HCT116 (cell line): Measurements from ENCODE around the gene GLDC.

Experiments
- CEBPB ChIP-seq: IDR thresholded peaks from 2 replicates; pipeline ENCODE4 v1.6.1; 2012; ENCODE audit warnings: low read depth
- EGR1 ChIP-seq: IDR thresholded peaks from 2 replicates; pipeline ENCODE4 v1.6.1; 2012; ENCODE audit warnings: low read depth
- EZH2phosphoT487 ChIP-seq: fragments of 200-600 bp; IDR thresholded peaks from 2 replicates; pipeline ENCODE4 v1.6.1; 2018; ENCODE audit warnings: antibody characterized with exemption, borderline replicate concordance
- POLR2A ChIP-seq: IDR thresholded peaks from 2 replicates; pipeline ENCODE4 v1.7.0; 2011; ENCODE audit warnings: borderline replicate concordance; ENCODE audit not compliant: insufficient read depth, insufficient read length; ENCODE audit errors: extremely low read depth
- POLR2AphosphoS5 ChIP-seq: IDR thresholded peaks from 2 replicates; pipeline ENCODE4 v1.6.1; 2011; ENCODE audit warnings: mild to moderate bottlenecking, low read depth, low read length, moderate library complexity
- TF ChIP-seq, protein P1 (sequence below), 3 experiments: fragments of 200-600 bp in 1 of 3; sonication (generic) in 1 of 3; IDR thresholded peaks in 2 of 3; conservative IDR thresholded peaks in 1 of 3; 2 replicates each; pipeline ENCODE4 v1.5.1; 2012 to 2017; ENCODE audit warnings: low read depth in 2 of 3, low read length in 2 of 3, antibody characterized with exemption in 1 of 3, borderline replicate concordance in 1 of 3, control low read depth in 1 of 3, mild to moderate bottlenecking in 1 of 3, mixed read lengths in 1 of 3, mixed run types in 1 of 3, moderate library complexity in 1 of 3; ENCODE audit not compliant: insufficient read depth in 1 of 3
- TF ChIP-seq, protein P2 (sequence below): IDR thresholded peaks from 2 replicates; pipeline ENCODE4 v1.6.1; 2012; ENCODE audit warnings: low read depth
- TF ChIP-seq, protein P3 (sequence below): IDR thresholded peaks from 2 replicates; pipeline ENCODE4 v1.6.1; 2012

DNA sequence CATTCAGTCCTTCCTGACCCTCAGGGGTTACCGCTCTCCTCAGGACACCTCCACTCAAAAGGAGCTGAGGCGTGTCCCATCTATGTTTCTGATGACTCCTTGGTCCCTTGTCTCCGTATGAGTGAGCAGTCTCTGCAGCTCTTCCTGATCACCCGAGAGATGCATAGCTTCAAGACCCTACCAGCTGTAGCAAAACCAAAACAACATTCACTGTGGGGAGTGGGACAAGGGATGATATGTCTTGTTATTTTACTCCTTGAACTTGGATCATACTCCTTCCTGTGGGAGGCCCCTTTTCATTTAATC, 14.4 kb downstream of the GLDC start:
- TF ChIP-seq, protein P1, sequence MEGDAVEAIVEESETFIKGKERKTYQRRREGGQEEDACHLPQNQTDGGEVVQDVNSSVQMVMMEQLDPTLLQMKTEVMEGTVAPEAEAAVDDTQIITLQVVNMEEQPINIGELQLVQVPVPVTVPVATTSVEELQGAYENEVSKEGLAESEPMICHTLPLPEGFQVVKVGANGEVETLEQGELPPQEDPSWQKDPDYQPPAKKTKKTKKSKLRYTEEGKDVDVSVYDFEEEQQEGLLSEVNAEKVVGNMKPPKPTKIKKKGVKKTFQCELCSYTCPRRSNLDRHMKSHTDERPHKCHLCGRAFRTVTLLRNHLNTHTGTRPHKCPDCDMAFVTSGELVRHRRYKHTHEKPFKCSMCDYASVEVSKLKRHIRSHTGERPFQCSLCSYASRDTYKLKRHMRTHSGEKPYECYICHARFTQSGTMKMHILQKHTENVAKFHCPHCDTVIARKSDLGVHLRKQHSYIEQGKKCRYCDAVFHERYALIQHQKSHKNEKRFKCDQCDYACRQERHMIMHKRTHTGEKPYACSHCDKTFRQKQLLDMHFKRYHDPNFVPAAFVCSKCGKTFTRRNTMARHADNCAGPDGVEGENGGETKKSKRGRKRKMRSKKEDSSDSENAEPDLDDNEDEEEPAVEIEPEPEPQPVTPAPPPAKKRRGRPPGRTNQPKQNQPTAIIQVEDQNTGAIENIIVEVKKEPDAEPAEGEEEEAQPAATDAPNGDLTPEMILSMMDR (IDR thresholded peaks at IDR 0.05 in 2 of 3, conservative IDR thresholded peaks at IDR 0.05 in 1 of 3; ENCODE audit: borderline replicate concordance in 1 of 3, insufficient read depth in 1 of 3, low read depth in 2 of 3, low read length in 2 of 3) = no peak
- TF ChIP-seq CEBPB (no peak), EZH2phosphoT487 (no peak), POLR2A (no peak), POLR2AphosphoS5 (no peak), EGR1 (no peak)
- TF ChIP-seq, protein P2, sequence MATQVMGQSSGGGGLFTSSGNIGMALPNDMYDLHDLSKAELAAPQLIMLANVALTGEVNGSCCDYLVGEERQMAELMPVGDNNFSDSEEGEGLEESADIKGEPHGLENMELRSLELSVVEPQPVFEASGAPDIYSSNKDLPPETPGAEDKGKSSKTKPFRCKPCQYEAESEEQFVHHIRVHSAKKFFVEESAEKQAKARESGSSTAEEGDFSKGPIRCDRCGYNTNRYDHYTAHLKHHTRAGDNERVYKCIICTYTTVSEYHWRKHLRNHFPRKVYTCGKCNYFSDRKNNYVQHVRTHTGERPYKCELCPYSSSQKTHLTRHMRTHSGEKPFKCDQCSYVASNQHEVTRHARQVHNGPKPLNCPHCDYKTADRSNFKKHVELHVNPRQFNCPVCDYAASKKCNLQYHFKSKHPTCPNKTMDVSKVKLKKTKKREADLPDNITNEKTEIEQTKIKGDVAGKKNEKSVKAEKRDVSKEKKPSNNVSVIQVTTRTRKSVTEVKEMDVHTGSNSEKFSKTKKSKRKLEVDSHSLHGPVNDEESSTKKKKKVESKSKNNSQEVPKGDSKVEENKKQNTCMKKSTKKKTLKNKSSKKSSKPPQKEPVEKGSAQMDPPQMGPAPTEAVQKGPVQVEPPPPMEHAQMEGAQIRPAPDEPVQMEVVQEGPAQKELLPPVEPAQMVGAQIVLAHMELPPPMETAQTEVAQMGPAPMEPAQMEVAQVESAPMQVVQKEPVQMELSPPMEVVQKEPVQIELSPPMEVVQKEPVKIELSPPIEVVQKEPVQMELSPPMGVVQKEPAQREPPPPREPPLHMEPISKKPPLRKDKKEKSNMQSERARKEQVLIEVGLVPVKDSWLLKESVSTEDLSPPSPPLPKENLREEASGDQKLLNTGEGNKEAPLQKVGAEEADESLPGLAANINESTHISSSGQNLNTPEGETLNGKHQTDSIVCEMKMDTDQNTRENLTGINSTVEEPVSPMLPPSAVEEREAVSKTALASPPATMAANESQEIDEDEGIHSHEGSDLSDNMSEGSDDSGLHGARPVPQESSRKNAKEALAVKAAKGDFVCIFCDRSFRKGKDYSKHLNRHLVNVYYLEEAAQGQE = no peak
- TF ChIP-seq, protein P3, sequence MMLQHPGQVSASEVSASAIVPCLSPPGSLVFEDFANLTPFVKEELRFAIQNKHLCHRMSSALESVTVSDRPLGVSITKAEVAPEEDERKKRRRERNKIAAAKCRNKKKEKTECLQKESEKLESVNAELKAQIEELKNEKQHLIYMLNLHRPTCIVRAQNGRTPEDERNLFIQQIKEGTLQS = no peak
